Progenitor cell of endocrine pancreas (in vitro differentiated cells): ENCODE data around the gene LUZP4. TPM values are rescaled to one million over a fixed set of nuclear protein-coding genes. Genes with fewer than 3 reads are reported as not detected.
"Not testable (repeated sequence)": the region's sequence is repeated elsewhere in the genome, so short reads cannot be mapped to it uniquely, and the experiment has no call there.

Source experiments
- DNase-seq: peaks from one replicate; pipeline ENCODE4 v3.0.0; 2021; ENCODE audit warnings: low spot score; ENCODE audit not compliant: unreplicated experiment
- H3K27ac Mint-ChIP-seq: 2 replicates; pipeline ENCODE4 v1.8.0; 2021; ENCODE audit warnings: mild to moderate bottlenecking, moderate library complexity, mixed read lengths
- H3K27me3 Mint-ChIP-seq: 2 replicates; pipeline ENCODE4 v1.8.0; 2021; ENCODE audit warnings: mixed read lengths
- H3K36me3 Mint-ChIP-seq: 2 replicates; pipeline ENCODE4 v1.8.0; 2022; ENCODE audit warnings: mixed read lengths; ENCODE audit not compliant: insufficient read depth
- H3K4me1 Mint-ChIP-seq: 2 replicates; pipeline ENCODE4 v1.8.0; 2021; ENCODE audit warnings: low read depth, mixed read lengths
- H3K4me3 Mint-ChIP-seq: 2 replicates; pipeline ENCODE4 v1.8.0; 2021; ENCODE audit warnings: low read depth, mild to moderate bottlenecking, moderate library complexity, mixed read lengths
- H3K9me3 Mint-ChIP-seq: 2 replicates; pipeline ENCODE4 v1.8.0; 2021; ENCODE audit warnings: low read depth, mixed read lengths
- total RNA-seq: library from RNA; stranded (reverse); gene quantifications from 2 replicates; pipeline ENCODE4 v1.2.1, GENCODE V29; 2021
- TF ChIP-seq, protein P1 (sequence below): fragments of 200-600 bp; sonication (generic); IDR thresholded peaks from one replicate; pipeline ENCODE4 v1.5.0; 2021; ENCODE audit warnings: antibody characterized with exemption, mild to moderate bottlenecking; ENCODE audit not compliant: unreplicated experiment

LUZP4 gene
- total RNA-seq, 1 donor from 2014 or later: not detected

DNA sequence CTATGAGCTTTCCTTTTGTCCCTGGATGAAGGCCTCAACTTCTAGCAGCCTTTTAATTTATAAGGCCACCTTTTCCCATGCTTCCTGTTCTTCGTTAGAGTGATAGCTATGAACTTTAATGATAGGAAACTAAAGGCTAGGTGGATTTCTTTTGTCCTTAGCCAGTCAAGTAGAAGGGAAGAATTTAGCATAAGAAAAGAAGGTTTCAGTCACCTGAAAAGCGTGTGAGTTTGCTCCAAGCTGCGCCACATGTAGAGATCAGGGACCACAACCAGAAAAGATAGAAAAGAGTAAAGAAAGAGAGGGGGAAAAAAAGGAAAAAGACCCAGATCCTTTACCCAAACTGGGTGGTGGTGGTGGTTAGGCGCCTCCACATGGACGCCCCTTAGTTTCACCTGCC, 28.6 kb downstream of the LUZP4 start:
- Mint-ChIP-seq H3K36me3 (no peaks in the 10 kb centered on the region), H3K27ac (no peak overlapping the region), H3K4me1 (no peaks in the 10 kb centered on the region), H3K27me3 (no peaks in the 10 kb centered on the region), H3K9me3 (peaks cover 16% of the 10 kb centered on the region), H3K4me3 (no peak overlapping the region)
- DNase-seq: no peak
- TF ChIP-seq, protein P1, sequence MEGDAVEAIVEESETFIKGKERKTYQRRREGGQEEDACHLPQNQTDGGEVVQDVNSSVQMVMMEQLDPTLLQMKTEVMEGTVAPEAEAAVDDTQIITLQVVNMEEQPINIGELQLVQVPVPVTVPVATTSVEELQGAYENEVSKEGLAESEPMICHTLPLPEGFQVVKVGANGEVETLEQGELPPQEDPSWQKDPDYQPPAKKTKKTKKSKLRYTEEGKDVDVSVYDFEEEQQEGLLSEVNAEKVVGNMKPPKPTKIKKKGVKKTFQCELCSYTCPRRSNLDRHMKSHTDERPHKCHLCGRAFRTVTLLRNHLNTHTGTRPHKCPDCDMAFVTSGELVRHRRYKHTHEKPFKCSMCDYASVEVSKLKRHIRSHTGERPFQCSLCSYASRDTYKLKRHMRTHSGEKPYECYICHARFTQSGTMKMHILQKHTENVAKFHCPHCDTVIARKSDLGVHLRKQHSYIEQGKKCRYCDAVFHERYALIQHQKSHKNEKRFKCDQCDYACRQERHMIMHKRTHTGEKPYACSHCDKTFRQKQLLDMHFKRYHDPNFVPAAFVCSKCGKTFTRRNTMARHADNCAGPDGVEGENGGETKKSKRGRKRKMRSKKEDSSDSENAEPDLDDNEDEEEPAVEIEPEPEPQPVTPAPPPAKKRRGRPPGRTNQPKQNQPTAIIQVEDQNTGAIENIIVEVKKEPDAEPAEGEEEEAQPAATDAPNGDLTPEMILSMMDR: no peak

DNA sequence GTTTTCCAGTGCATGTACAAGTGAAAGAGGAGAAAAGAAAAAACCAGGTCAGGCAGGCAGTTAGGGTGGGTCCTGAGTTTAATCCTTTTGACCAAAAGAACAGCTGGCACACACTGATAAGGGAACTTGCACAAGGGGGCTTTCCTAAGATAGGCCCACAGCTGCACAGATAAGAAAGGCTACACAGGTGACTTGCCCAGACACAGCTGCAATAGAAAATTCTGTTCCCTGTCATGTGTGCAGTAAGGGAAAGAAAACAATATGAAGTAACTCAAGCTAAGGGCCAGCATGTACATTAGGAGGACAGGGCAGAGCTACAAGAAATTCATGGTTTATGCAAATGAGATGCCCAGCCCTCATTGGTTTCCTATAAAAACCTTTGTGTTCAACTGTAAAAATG, 32.9 kb downstream of the LUZP4 start:
- no peak overlapping the region for H3K27ac Mint-ChIP-seq
- H3K9me3 Mint-ChIP-seq: peaks cover 5% of the 10 kb centered on the region
- H3K36me3 Mint-ChIP-seq: no peaks in the 10 kb centered on the region
- no peak for DNase-seq
- no peaks in the 10 kb centered on the region for H3K27me3 Mint-ChIP-seq
- TF ChIP-seq, protein P1: no peak
- H3K4me1 Mint-ChIP-seq: no peaks in the 10 kb centered on the region
- no peak overlapping the region for H3K4me3 Mint-ChIP-seq

DNA sequence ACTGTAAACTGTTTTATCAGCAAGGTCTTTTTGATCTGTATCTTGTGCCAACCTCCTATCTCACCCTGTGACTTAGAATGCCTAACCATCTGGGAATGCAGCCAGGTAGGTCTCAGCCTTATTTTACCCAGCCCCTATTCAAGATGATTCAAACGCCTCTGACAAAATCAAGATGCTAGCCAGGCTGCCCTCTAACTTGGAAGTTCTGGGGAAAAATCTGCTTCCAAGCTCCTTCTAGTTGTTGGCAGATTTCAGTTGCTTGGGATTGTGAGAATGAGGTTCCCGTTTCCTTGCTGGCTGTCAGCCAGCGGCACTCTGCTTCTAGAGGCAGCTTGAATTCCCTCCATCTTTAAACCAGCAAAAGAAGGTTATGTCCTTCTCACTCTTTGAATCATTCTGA, 34.7 kb downstream of the LUZP4 start:
- H3K4me3 Mint-ChIP-seq: no peak overlapping the region

DNA sequence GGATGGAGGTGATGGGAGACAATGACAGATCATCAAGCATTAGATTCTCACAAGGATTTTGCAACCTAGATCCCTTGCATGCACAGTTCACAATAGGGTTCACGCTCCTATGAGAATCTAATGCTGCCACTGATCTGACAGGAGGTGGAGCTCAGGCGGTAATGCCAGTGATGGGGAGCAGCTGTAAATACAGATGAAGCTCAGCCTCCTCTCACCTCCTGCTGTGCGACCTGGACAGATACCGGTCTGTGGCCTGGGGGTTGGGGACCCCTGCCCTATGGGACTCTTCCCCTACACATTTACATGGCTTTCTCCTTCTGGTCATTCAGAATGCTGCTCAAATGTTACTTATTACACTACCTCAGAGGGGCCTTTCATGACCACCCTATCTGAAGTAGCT, 39.8 kb downstream of the LUZP4 start:
- not testable (repeated sequence) for H3K27me3 Mint-ChIP-seq, H3K9me3 Mint-ChIP-seq, H3K4me1 Mint-ChIP-seq, H3K4me3 Mint-ChIP-seq, H3K27ac Mint-ChIP-seq, H3K36me3 Mint-ChIP-seq, DNase-seq

More for the DNA sequence above, 34.7 kb downstream of the LUZP4 start:
- DNase-seq: no peak
- H3K9me3 Mint-ChIP-seq: no peaks in the 10 kb centered on the region
- H3K27ac Mint-ChIP-seq: no peak overlapping the region
- no peaks in the 10 kb centered on the region for H3K27me3 Mint-ChIP-seq
- TF ChIP-seq, protein P1: no peak
- no peaks in the 10 kb centered on the region for H3K36me3 Mint-ChIP-seq
- H3K4me1 Mint-ChIP-seq: no peaks in the 10 kb centered on the region

DNA sequence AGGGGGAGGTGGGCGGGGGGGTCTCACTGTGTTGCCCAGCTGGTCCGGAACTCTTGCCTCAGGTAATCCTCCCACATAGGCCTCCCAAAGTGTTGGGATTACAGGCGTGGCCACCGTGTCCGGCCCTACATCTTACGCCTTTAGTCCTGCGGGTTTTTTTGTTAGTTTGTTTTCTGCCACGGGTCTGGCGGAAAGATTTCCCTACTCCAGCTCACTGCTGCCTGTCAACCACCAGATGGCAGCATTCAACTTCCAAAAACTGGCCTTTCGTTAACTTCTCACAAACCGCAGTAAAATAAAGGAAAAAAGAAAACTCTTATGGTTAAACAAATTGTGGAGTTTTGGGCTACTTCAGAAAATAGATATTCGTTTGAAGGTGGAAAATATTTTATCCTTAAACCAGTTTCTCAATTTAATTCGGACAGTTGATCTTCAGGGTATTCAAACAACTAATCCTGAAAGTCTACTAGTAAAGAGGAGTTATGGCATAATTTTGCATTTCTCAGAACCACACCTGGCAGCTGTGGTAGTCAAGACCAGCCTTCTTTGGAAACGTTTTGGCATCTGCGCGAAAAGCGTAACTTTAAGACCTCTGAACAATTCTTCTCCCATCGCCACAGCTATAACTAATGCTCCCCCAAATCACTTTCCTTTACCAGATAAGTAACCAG, 41.1 kb downstream of the LUZP4 start:
- H3K4me3 Mint-ChIP-seq: peak overlapping the region; percentile 49
- H3K4me1 Mint-ChIP-seq: no peaks in the 10 kb centered on the region
- H3K36me3 Mint-ChIP-seq: no peaks in the 10 kb centered on the region
- H3K27me3 Mint-ChIP-seq: no peaks in the 10 kb centered on the region
- H3K9me3 Mint-ChIP-seq: no peaks in the 10 kb centered on the region
- DNase-seq: peak; percentile 15
- TF ChIP-seq, protein P1: peak; percentile 90
- H3K27ac Mint-ChIP-seq: no peak overlapping the region

DNA sequence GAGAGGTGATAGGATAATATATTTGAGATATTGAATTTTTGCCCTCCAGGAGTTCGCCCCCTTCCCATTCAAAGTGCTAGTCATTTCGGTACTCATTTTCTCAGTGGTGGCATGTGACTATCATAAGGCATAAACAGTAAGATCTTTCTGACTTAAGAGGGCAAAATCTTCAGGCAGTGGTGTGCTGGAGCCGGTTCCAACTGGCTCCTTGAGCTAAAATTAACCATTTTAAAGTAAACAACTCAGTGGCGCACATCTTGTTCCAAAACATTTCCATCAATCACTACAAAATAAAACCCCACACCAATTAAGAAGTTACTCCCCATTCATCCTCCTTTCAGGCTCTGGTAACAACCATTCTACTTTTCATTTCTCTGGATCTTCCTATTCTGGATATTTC, 43.3 kb downstream of the LUZP4 start:
- TF ChIP-seq, protein P1: no peak
- no peaks in the 10 kb centered on the region for H3K9me3 Mint-ChIP-seq
- no peaks in the 10 kb centered on the region for H3K4me1 Mint-ChIP-seq
- no peak for DNase-seq
- H3K4me3 Mint-ChIP-seq: no peak overlapping the region
- no peaks in the 10 kb centered on the region for H3K27me3 Mint-ChIP-seq
- H3K36me3 Mint-ChIP-seq: no peaks in the 10 kb centered on the region
- H3K27ac Mint-ChIP-seq: no peak overlapping the region
